Ishikawa (cell line): ENCODE data around the gene NLGN3.

Source experiments
- CEBPB ChIP-seq: IDR thresholded peaks from 2 replicates; pipeline ENCODE4 v1.6.1; 2012
- CREB1 ChIP-seq: IDR thresholded peaks from 2 replicates; pipeline ENCODE4 v1.6.1; 2012; ENCODE audit warnings: low read depth
- EGR1 ChIP-seq: IDR thresholded peaks from 2 replicates; pipeline ENCODE4 v1.6.1; 2012
- EP300 ChIP-seq: IDR thresholded peaks from 2 replicates; pipeline ENCODE4 v1.6.1; 2012; ENCODE audit warnings: borderline replicate concordance
- FOXM1 ChIP-seq: IDR thresholded peaks from 2 replicates; pipeline ENCODE4 v1.6.1; 2012; ENCODE audit warnings: low read depth, borderline replicate concordance
- MAX ChIP-seq: IDR thresholded peaks from 2 replicates; pipeline ENCODE4 v1.6.1; 2012
- NFIC ChIP-seq: IDR thresholded peaks from 2 replicates; pipeline ENCODE4 v1.6.1; 2012
- RAD21 ChIP-seq: IDR thresholded peaks from 2 replicates; pipeline ENCODE4 v1.6.1; 2012; ENCODE audit warnings: low read depth
- REST ChIP-seq: IDR thresholded peaks from 2 replicates; pipeline ENCODE4 v1.6.1; 2012; ENCODE audit warnings: low read depth, mild to moderate bottlenecking
- TAF1 ChIP-seq: IDR thresholded peaks from 2 replicates; pipeline ENCODE4 v1.6.1; 2012; ENCODE audit warnings: low read depth, mild to moderate bottlenecking
- TCF12 ChIP-seq: IDR thresholded peaks from 2 replicates; pipeline ENCODE4 v1.6.1; 2012; ENCODE audit warnings: low read depth
- TEAD4 ChIP-seq: IDR thresholded peaks from 2 replicates; pipeline ENCODE4 v1.6.1; 2012
- USF1 ChIP-seq: IDR thresholded peaks from 2 replicates; pipeline ENCODE4 v1.6.1; 2012
- YY1 ChIP-seq: IDR thresholded peaks from 2 replicates; pipeline ENCODE4 v1.6.1; 2012; ENCODE audit warnings: low read depth
- ZBTB7A ChIP-seq: IDR thresholded peaks from 2 replicates; pipeline ENCODE4 v1.6.1; 2012; ENCODE audit warnings: low read depth

Gene NLGN3

GRCh38 chrX:71111921-71112431 lies 32.7 kb upstream of the NLGN3 start:
- no peak for TF ChIP-seq USF1

GRCh38 chrX:71117358-71117757 lies 27.3 kb upstream of the NLGN3 start:
- TF ChIP-seq YY1 (no peak), ZBTB7A (no peak)

- TF ChIP-seq EP300: no peak
- TF ChIP-seq YY1: peak; percentile 79
Measured at GRCh38 chrX:71118032-71118984, 26.3 kb upstream of the NLGN3 start, which contains the start of gene MED12. MED12 (plus strand) TSS chrX:71118596; CDS start chrX:71118755, 159 bp downstream.

GRCh38 chrX:71118985-71119535 lies 25.6 kb upstream of the NLGN3 start:
- no peak for TF ChIP-seq RAD21
- TF ChIP-seq TAF1: no peak
- TF ChIP-seq USF1: no peak
- no peak for TF ChIP-seq ZBTB7A
- no peak for TF ChIP-seq TCF12
- no peak for TF ChIP-seq TEAD4
- TF ChIP-seq FOXM1: no peak
- no peak for TF ChIP-seq REST
- no peak for TF ChIP-seq CREB1
- no peak for TF ChIP-seq NFIC
- no peak for TF ChIP-seq YY1
- no peak for TF ChIP-seq EP300
- no peak for TF ChIP-seq MAX
- no peak for TF ChIP-seq EGR1
- no peak for TF ChIP-seq CEBPB

GRCh38 chrX:71128166-71128833 lies 16.3 kb upstream of the NLGN3 start:
- TF ChIP-seq REST: no peak
- no peak for TF ChIP-seq USF1
- TF ChIP-seq TAF1: no peak
- no peak for TF ChIP-seq MAX
- TF ChIP-seq CREB1: no peak
- no peak for TF ChIP-seq NFIC
- no peak for TF ChIP-seq EGR1
